B cell (primary cell): Measurements from ENCODE around the gene NHSL2. TPM values are rescaled to one million over a fixed set of nuclear protein-coding genes. Genes with fewer than 3 reads are reported as not detected.

ENCODE experiments used
- ATAC-seq: fragments of 200-7000 bp; cut with Tn5 transposase; one replicate; pipeline ENCODE4 v1.10.0; 2021; ENCODE audit warnings: low read depth, mild to moderate bottlenecking, moderate number of reproducible peaks, moderate library complexity
- CTCF ChIA-PET: fragments of 350-600 bp; sonication (Branson Sonifier 250); formaldehyde crosslinking; loops from one replicate; lab custom pipeline; 2021; ENCODE audit warnings: antibody characterized with exemption, inconsistent platforms; lab: Charles Lee
- POLR2A ChIA-PET: fragments of 350-600 bp; sonication (Branson Sonifier 250); formaldehyde crosslinking; loops from one replicate; lab custom pipeline; 2021; ENCODE audit warnings: antibody characterized with exemption; lab: Charles Lee
- DNase-seq: peaks from one replicate; pipeline ENCODE4 v3.0.0; 2013
- H2AFZ ChIP-seq: 2 replicates; pipeline ENCODE4 v1.6.1; 2012; ENCODE audit warnings: mild to moderate bottlenecking, low read depth, low read length; ENCODE audit not compliant: insufficient read depth, poor library complexity, severe bottlenecking
- H3K27ac ChIP-seq, 2 donors: 1 replicate in 1 of 2; 2 replicates in 1 of 2; pipeline ENCODE4 v1.5.1; 2012 to 2013; ENCODE audit warnings: low read length in 2 of 2, mild to moderate bottlenecking in 2 of 2, moderate library complexity in 1 of 2
- H3K27me3 ChIP-seq, 4 experiments: fragments of 200-600 bp in 1 of 4; sonication (generic) in 1 of 4; replicated peaks in 1 of 4; 1 replicate in 2 of 4; 2 replicates in 2 of 4; pipeline versions ENCODE4 v1.6.1 to v1.7.0; 2013 to 2016; ENCODE audit warnings: low read length in 3 of 4, mild to moderate bottlenecking in 2 of 4, mixed read lengths in 1 of 4, moderate library complexity in 1 of 4; ENCODE audit not compliant: insufficient read depth in 4 of 4, control insufficient read depth in 3 of 4; ENCODE audit errors: control extremely low read depth in 1 of 4
- H3K36me3 ChIP-seq, 2 experiments: replicated peaks in 1 of 2; 1 replicate in 1 of 2; 2 replicates in 1 of 2; pipeline versions ENCODE4 v1.6.1 to v1.7.1; 2013; ENCODE audit warnings: low read length in 1 of 2; ENCODE audit not compliant: insufficient read depth in 2 of 2, control insufficient read depth in 1 of 2; ENCODE audit errors: control extremely low read depth in 1 of 2, extremely low read depth in 1 of 2
- H3K4me1 ChIP-seq, 2 donors: fragments of 200-600 bp in 1 of 2; sonication (generic) in 1 of 2; 1 replicate in 1 of 2; 2 replicates in 1 of 2; pipeline versions ENCODE4 v1.5.1 to v1.6.1; 2013 to 2017; ENCODE audit warnings: low read length in 2 of 2; ENCODE audit not compliant: control insufficient read depth in 2 of 2, insufficient read depth in 2 of 2
- H3K4me2 ChIP-seq: replicated peaks from 2 replicates; pipeline ENCODE3; 2012; ENCODE audit warnings: mild to moderate bottlenecking, low read depth, low read length; ENCODE audit not compliant: poor library complexity, severe bottlenecking
- H3K4me3 ChIP-seq, 5 experiments: fragments of 200-600 bp in 1 of 5; sonication (generic) in 1 of 5; 1 replicate in 3 of 5; 2 replicates in 2 of 5; pipeline versions ENCODE4 v1.5.1 to v1.7.0; 2011 to 2016; ENCODE audit warnings: low read length in 4 of 5, mild to moderate bottlenecking in 4 of 5, low read depth in 2 of 5, control low read depth in 1 of 5, moderate library complexity in 1 of 5; ENCODE audit not compliant: insufficient read depth in 1 of 5; ENCODE audit errors: control extremely low read depth in 1 of 5, extremely low read depth in 1 of 5
- H3K79me2 ChIP-seq: fragments of 200-600 bp; sonication (generic); one replicate; pipeline ENCODE4 v1.6.0; 2016; ENCODE audit warnings: low read length; ENCODE audit not compliant: control insufficient read depth, insufficient read depth
- H3K9ac ChIP-seq: fragments of 200-600 bp; sonication (generic); 2 replicates; pipeline ENCODE4 v1.6.1; 2017; ENCODE audit warnings: mild to moderate bottlenecking, low read length, moderate library complexity
- H3K9me3 ChIP-seq, 3 donors: one replicate each; pipeline versions ENCODE4 v1.6.1 to v1.7.1; 2013; ENCODE audit warnings: low read length in 2 of 3; ENCODE audit not compliant: control insufficient read depth in 2 of 3, insufficient read depth in 1 of 3; ENCODE audit errors: control extremely low read depth in 1 of 3
- H4K20me1 ChIP-seq: 2 replicates; pipeline ENCODE4 v1.6.0; 2012; ENCODE audit warnings: mild to moderate bottlenecking, low read length; ENCODE audit not compliant: insufficient read depth, control insufficient read depth, poor library complexity, severe bottlenecking
- H3K27ac Mint-ChIP-seq: one replicate; pipeline ENCODE4 v1.8.0; 2021; ENCODE audit warnings: mixed read lengths
- H3K27me3 Mint-ChIP-seq: one replicate; pipeline ENCODE4 v1.8.0; 2021; ENCODE audit warnings: mixed read lengths
- H3K4me1 Mint-ChIP-seq: one replicate; pipeline ENCODE4 v1.8.0; 2021; ENCODE audit warnings: mixed read lengths
- H3K4me3 Mint-ChIP-seq: one replicate; pipeline ENCODE4 v1.8.0; 2021; ENCODE audit warnings: mixed read lengths
- H3K9me3 Mint-ChIP-seq: one replicate; pipeline ENCODE4 v1.8.0; 2022; ENCODE audit warnings: mixed read lengths; ENCODE audit not compliant: insufficient read depth
- CTCF ChIP-seq: fragments of 200-600 bp; IDR thresholded peaks from one replicate; pipeline ENCODE4 v1.8.0; 2022; ENCODE audit warnings: antibody characterized with exemption, mild to moderate bottlenecking
- EZH2 ChIP-seq: IDR thresholded peaks from 2 replicates; pipeline ENCODE4 v1.6.1; 2012; ENCODE audit warnings: borderline replicate concordance, low read depth, mild to moderate bottlenecking, moderate library complexity, low read length; ENCODE audit not compliant: insufficient read depth, poor library complexity, severe bottlenecking
- WGBS: methylation state at CpG from one replicate; pipeline ENCODE4 v1.1.5; 2013; ENCODE audit warnings: missing lambda C conversion rate; ENCODE audit not compliant: insufficient coverage; 5-methylcytosine and 5-hydroxymethylcytosine counted together
- intact Hi-C: fragments of 100-400 bp; cut with micrococcal nuclease; formaldehyde crosslinking; loops from one replicate; pipeline ENCODE4 v1.10.0; 2022
- polyA plus RNA-seq: library from polyadenylated mRNA; depleted of rRNA; stranded (reverse); fragments of >200 nt; gene quantifications from 2 replicates; pipeline ENCODE4 v1.2.3, GENCODE V29; 2012
- total RNA-seq, 2 donors: library from RNA; stranded (reverse); fragments of 120-200 nt in 1 of 2; gene quantifications; 1 replicate in 1 of 2; 2 replicates in 1 of 2; pipeline versions ENCODE4 v1.2.3 to v1.2.4, GENCODE V29; 2013 to 2022

NHSL2 gene
- total and polyA plus RNA-seq, 2 donors (not counting 1 experiment from before 2014, with no cell fraction given) = 0.16 to 1.7 TPM

GRCh38 chrX:72016881-72017783, 106.5 kb downstream of the NHSL2 start:
- no peak overlapping the region for H2AFZ ChIP-seq
- no peak overlapping the region for H3K9ac ChIP-seq
- intact Hi-C loops = no loop called here
- 88% methylated on average over 1 of the region's 4 CpGs for WGBS
- Mint-ChIP-seq H3K4me1 (peaks cover 9% of the 10 kb centered on the region), H3K4me3 (no peak overlapping the region), H3K27me3 (peaks cover 9% of the 10 kb centered on the region), H3K27ac (no peak overlapping the region), H3K9me3 (no peaks in the 10 kb centered on the region)
- no peak overlapping the region for H3K4me3 ChIP-seq
- no peaks in the 10 kb centered on the region for H3K79me2 ChIP-seq
- H3K9me3 ChIP-seq = peaks cover 0 to 3% (median 0%) of the 10 kb centered on the region in 3 donors
- peaks cover 13 to 22% of the 10 kb centered on the region in 2 donors for H3K4me1 ChIP-seq
- TF ChIP-seq CTCF = no peak
- TF ChIP-seq EZH2 = no peak
- H3K36me3 ChIP-seq = no peaks in the 10 kb centered on the region
- H3K27ac ChIP-seq = no peak overlapping the region
- DNase-seq (no peak), ATAC-seq (no peak)
- H3K4me2 ChIP-seq = no peak overlapping the region
- peaks cover 0 to 26% (median 19%) of the 10 kb centered on the region in 4 experiments for H3K27me3 ChIP-seq
- H4K20me1 ChIP-seq = no peaks in the 10 kb centered on the region
- POLR2A ChIA-PET = no interaction called here
- CTCF ChIA-PET = interaction anchor here (1.1 to 6.8 kb wide), 5 partner anchors 14 to 164 kb away, joined by 3 to 108 read pairs (median 8); partner anchors contain the start of genes PIN4 and RTL5
